K562 (cell line): ENCODE results near the gene CACNA1C. TPM values are rescaled to one million over a fixed set of nuclear protein-coding genes. Genes with fewer than 3 reads are reported as not detected.

ENCODE experiments used
- ATAC-seq: fragments of 200-7000 bp; cut with Tn5 transposase; 3 replicates; pipeline ENCODE4 v1.9.1; 2020; ENCODE audit warnings: moderate library complexity
- BruUV-seq: library from RNA; stranded (reverse); fragments of 400-500 nt; replicated peaks from 2 replicates; lab custom pipeline; 2021; lab: Mats Ljungman, UMichigan
- CTCF ChIA-PET: fragments of 300-600 bp; formaldehyde crosslinking; extraction: SDS; loops from one replicate; lab custom pipeline; 2021; ENCODE audit warnings: low intra/inter-chr PET ratio; lab: Yijun Ruan, JAX
- POLR2A ChIA-PET: fragments of 300-600, 350-650 bp; sonication (Branson Sonifier 250); formaldehyde crosslinking; extraction: SDS; loops from one replicate; lab custom pipeline; 2021; ENCODE audit warnings: antibody characterized with exemption, inconsistent platforms; lab: Yijun Ruan, JAX
- DNase-seq, 4 experiments: peaks; one replicate each; pipeline versions ENCODE4 v3.0.0 to v3.0.0-alpha.2; 2011 to 2018; ENCODE audit warnings: low spot score in 3 of 4, mixed read lengths in 3 of 4; ENCODE audit errors: extremely low read depth in 1 of 4
- FAIRE-seq: peaks from 2 replicates; lab custom pipeline; 2011; peaks lifted over from hg19 to GRCh38; lab: Jason Lieb, UNC
- H2AFZ ChIP-seq: 2 replicates; pipeline ENCODE4 v1.6.0; 2011; ENCODE audit warnings: low read depth, low read length, control low read depth, inconsistent platforms
- H3K27ac ChIP-seq: fragments of 200-600 bp; 3 replicates; pipeline ENCODE4 v1.8.0; 2011; ENCODE audit warnings: low read depth, mild to moderate bottlenecking, control low read depth, inconsistent platforms, low read length, moderate library complexity, mixed read lengths; ENCODE audit errors: extremely low read depth
- H3K27me3 ChIP-seq, 2 experiments: fragments of 300-600 bp in 1 of 2; 2 replicates in 1 of 2; 3 replicates in 1 of 2; pipeline versions ENCODE4 v1.6.0 to v1.8.0; 2011; ENCODE audit warnings: inconsistent platforms in 2 of 2, low read length in 2 of 2, mild to moderate bottlenecking in 1 of 2, mixed read lengths in 1 of 2, moderate library complexity in 1 of 2; ENCODE audit not compliant: control insufficient read depth in 2 of 2, insufficient read depth in 2 of 2
- H3K36me3 ChIP-seq: fragments of 300-600 bp; 3 replicates; pipeline ENCODE4 v1.8.0; 2011; ENCODE audit warnings: mild to moderate bottlenecking, low read length, inconsistent platforms; ENCODE audit not compliant: control insufficient read depth, insufficient read depth
- H3K4me1 ChIP-seq, 2 experiments: fragments of 200-600 bp in 1 of 2; replicated peaks in 1 of 2; 2 replicates in 1 of 2; 3 replicates in 1 of 2; pipeline versions ENCODE4 v1.5.1 to v1.8.0; 2011; ENCODE audit warnings: inconsistent platforms in 2 of 2, low read length in 2 of 2, mild to moderate bottlenecking in 1 of 2, mixed read lengths in 1 of 2, moderate library complexity in 1 of 2; ENCODE audit not compliant: control insufficient read depth in 2 of 2, insufficient read depth in 2 of 2
- H3K4me2 ChIP-seq: 2 replicates; pipeline ENCODE4 v1.6.1; 2011; ENCODE audit warnings: low read length, control low read depth, inconsistent platforms, mixed read lengths; ENCODE audit not compliant: insufficient read depth
- H3K4me3 ChIP-seq: fragments of 200-600 bp; sonication (generic), shearing (Covaris generic); 2 replicates; pipeline ENCODE4 v1.5.1; 2016; ENCODE audit warnings: control low read depth, inconsistent platforms
- H3K79me2 ChIP-seq: fragments of 200-600 bp; 3 replicates; pipeline ENCODE4 v1.8.0; 2011; ENCODE audit warnings: low read length, inconsistent platforms; ENCODE audit not compliant: control insufficient read depth, insufficient read depth
- H3K9ac ChIP-seq, 2 experiments: 2 replicates each; pipeline versions ENCODE4 v1.6.0 to v1.6.1; 2011; ENCODE audit warnings: low read depth in 2 of 2, low read length in 2 of 2, control low read depth in 1 of 2, inconsistent platforms in 1 of 2, mild to moderate bottlenecking in 1 of 2, mixed read lengths in 1 of 2; ENCODE audit not compliant: insufficient read depth in 1 of 2
- H3K9me1 ChIP-seq: one replicate; pipeline ENCODE4 v1.6.0; 2011; ENCODE audit warnings: inconsistent platforms, mild to moderate bottlenecking, low read length, moderate library complexity; ENCODE audit not compliant: control insufficient read depth, insufficient read depth
- H3K9me3 ChIP-seq: replicated peaks from 2 replicates; pipeline ENCODE4 v1.5.1; 2011; ENCODE audit warnings: low read depth, low read length, inconsistent platforms; ENCODE audit not compliant: control insufficient read depth, insufficient read depth
- H4K20me1 ChIP-seq: replicated peaks from 2 replicates; pipeline ENCODE4 v1.6.1; 2011; ENCODE audit warnings: low read length, inconsistent platforms, mixed read lengths; ENCODE audit not compliant: control insufficient read depth, insufficient read depth
- CCNT2 ChIP-seq: IDR thresholded peaks from 2 replicates; pipeline ENCODE4 v1.6.1; 2011; ENCODE audit warnings: borderline replicate concordance, low read depth, mild to moderate bottlenecking, moderate library complexity, mixed read lengths, low read length; ENCODE audit not compliant: insufficient read length; ENCODE audit errors: extremely low read depth
- KLF16 ChIP-seq: IDR thresholded peaks from 2 replicates; pipeline ENCODE4 v1.6.1; 2016; ENCODE audit warnings: antibody characterized with exemption
- NFE2 ChIP-seq: IDR thresholded peaks from 2 replicates; pipeline ENCODE4 v1.6.1; 2014; ENCODE audit warnings: antibody characterized with exemption, low read depth
- PRDM10 ChIP-seq: fragments of 450-650 bp; IDR thresholded peaks from 2 replicates; pipeline ENCODE4 v1.6.1; 2018; ENCODE audit not compliant: partially characterized antibody
- WGBS: fragments of 100-300 bp; shearing (Covaris generic); methylation state at CpG from one replicate; pipeline ENCODE4 v1.1.6; 2016; ENCODE audit warnings: low coverage, mixed read lengths; ENCODE audit not compliant: insufficient coverage; ENCODE audit errors: missing lambda C conversion rate; 5-methylcytosine and 5-hydroxymethylcytosine counted together
- in situ Hi-C: fragments of 300-500 bp; cut with MboI; formaldehyde crosslinking; loops from 4 replicates; pipeline ENCODE4 v1.15.0; 2018; ENCODE audit warnings: inconsistent platforms, mixed read lengths
- intact Hi-C: fragments of 100-400 bp; cut with micrococcal nuclease; formaldehyde crosslinking; loops from 2 replicates; pipeline ENCODE4 v1.14.2; 2022
- polyA plus RNA-seq, 8 experiments: library from polyadenylated mRNA; depleted of rRNA in 4 of 8; stranded (reverse) in 5 of 8; unstranded in 3 of 8; fragments of >200 nt; fragmentation: Nextera tagmentation in 2 of 8; fragmentation: Illumina TruSeq in 1 of 8; extraction: Ambion mirVana in 2 of 8; extraction: Trizol in 1 of 8; gene quantifications; 2 replicates each; pipeline versions ENCODE4 v1.2.1 to v1.2.3, GENCODE V29; 2011 to 2014; ENCODE audit warnings: inconsistent platforms in 1 of 8, missing spikeins in 1 of 8
- total RNA-seq, 7 experiments: library from RNA; depleted of rRNA in 6 of 7; stranded (reverse); fragments of >200 nt in 6 of 7; fragmentation: Illumina TruSeq in 2 of 7; extraction: Trizol in 2 of 7; gene quantifications; 2 replicates each; pipeline versions ENCODE4 v1.2.1 to v1.2.3, GENCODE V29; 2011 to 2021; ENCODE audit warnings: low replicate concordance in 1 of 7

The CACNA1C gene
- total and polyA plus RNA-seq, 9 of the 15 experiments (the other 6 are each of a cell fraction or from before 2014, with no cell fraction given) = not detected

GRCh38 chr12:2312175-2312574, 259.4 kb downstream of the CACNA1C start:
- ChIA-PET POLR2A (interaction anchor here (0.5 kb wide), 1 partner anchor 177 kb away, joined by 3 read pairs; no protein-coding TSS in a partner anchor), CTCF (no interaction called here)
- no TSS peak for BruUV-seq
- no peak overlapping the region for H3K4me2 ChIP-seq
- H3K27me3 ChIP-seq = no peaks in the 10 kb centered on the region; a peak in 1 of 5 replicates
- H3K9me1 ChIP-seq = no peaks in the 10 kb centered on the region
- no peaks in the 10 kb centered on the region for H3K9me3 ChIP-seq
- no peak overlapping the region for H3K9ac ChIP-seq
- no peaks in the 10 kb centered on the region for H4K20me1 ChIP-seq
- intact Hi-C loops (no loop called here), in situ Hi-C loops (no loop called here)
- H3K36me3 ChIP-seq = no peaks in the 10 kb centered on the region
- no peaks in the 10 kb centered on the region for H3K4me1 ChIP-seq
- DNase-seq = no peak
- no peak overlapping the region for H2AFZ ChIP-seq
- H3K79me2 ChIP-seq = no peaks in the 10 kb centered on the region
- H3K27ac ChIP-seq = no peak overlapping the region
- no peak for ATAC-seq
- no peak overlapping the region for H3K4me3 ChIP-seq
- no peak for FAIRE-seq
- TF ChIP-seq CCNT2 (no peak), KLF16 (no peak), PRDM10 (no peak), NFE2 (no peak)
- 4% methylated on average over 7 of the region's 7 CpGs for WGBS
